Activated CD4-positive, alpha-beta T cell treated with anti-CD3 and anti-CD28 coated beads, Interleukin-10, Interleukin-2, amounts not matched to agents 100 ng/mL and 50 ng/mL, durations not matched to agents 16 hours and 8 hours (primary cell): ENCODE measurements around the gene TBC1D14.

Experiments
- DNase-seq: peaks from one replicate; pipeline ENCODE4 v3.0.0-alpha.2; 2020

Gene TBC1D14

GRCh38 chr4:7027284-7027683 lies 117.7 kb downstream of the TBC1D14 start:
- DNase-seq = no peak

- no peak for DNase-seq
Measured at GRCh38 chr4:7027913-7028312, 118.3 kb downstream of the TBC1D14 start.

GRCh38 chr4:7029212-7029611 lies 119.6 kb downstream of the TBC1D14 start:
- no peak for DNase-seq

- DNase-seq = no peak
Measured at GRCh38 chr4:7029921-7030320, 120.3 kb downstream of the TBC1D14 start.

- no peak for DNase-seq
Measured at GRCh38 chr4:7030856-7031255, 121.2 kb downstream of the TBC1D14 start.

GRCh38 chr4:7031558-7032449 lies 122.2 kb downstream of the TBC1D14 start:
- no peak for DNase-seq

- no peak for DNase-seq
Measured at GRCh38 chr4:7032596-7032995, 123.0 kb downstream of the TBC1D14 start.

GRCh38 chr4:7034262-7035081 lies 124.8 kb downstream of the TBC1D14 start:
- DNase-seq = no peak

- no peak for DNase-seq
Measured at GRCh38 chr4:7037425-7037824, 127.8 kb downstream of the TBC1D14 start.

- DNase-seq = no peak
Measured at GRCh38 chr4:7040765-7041164, 131.1 kb downstream of the TBC1D14 start.

- no peak for DNase-seq
Measured at GRCh38 chr4:7041246-7041645, 131.6 kb downstream of the TBC1D14 start.

GRCh38 chr4:7041801-7042502 lies 132.3 kb downstream of the TBC1D14 start:
- DNase-seq = no peak

- DNase-seq = peak; percentile 98
Measured at GRCh38 chr4:7042503-7043283, 133.1 kb downstream of the TBC1D14 start.

- peak; percentile 59 for DNase-seq
Measured at GRCh38 chr4:7043284-7044136, 133.9 kb downstream of the TBC1D14 start, which contains the start of gene TADA2B. Gene TADA2B, plus strand, starts transcription at chr4:7043372. Its CDS starts 208 bp downstream, at chr4:7043580.

GRCh38 chr4:7044137-7044930 lies 134.7 kb downstream of the TBC1D14 start:
- DNase-seq = no peak

- no peak for DNase-seq
Measured at GRCh38 chr4:7045553-7045952, 135.9 kb downstream of the TBC1D14 start.

- DNase-seq = peak; percentile 42
Measured at GRCh38 chr4:7045961-7046921, 136.6 kb downstream of the TBC1D14 start.

- no peak for DNase-seq
Measured at GRCh38 chr4:7046971-7047370, 137.3 kb downstream of the TBC1D14 start.

- no peak for DNase-seq
Measured at GRCh38 chr4:7048642-7049041, 139.0 kb downstream of the TBC1D14 start.
